BE2C (cell line): ENCODE data around the gene SMIM35.

Experiments
- DNase-seq: peaks from one replicate; pipeline ENCODE4 v3.0.0-alpha.2; 2020
- H3K27me3 ChIP-seq: fragments of 250-450 bp; sonication (Bioruptor Pico); 2 replicates; pipeline ENCODE4 v1.5.1; 2020; ENCODE audit warnings: mild to moderate bottlenecking
- H3K36me3 ChIP-seq: fragments of 250-450 bp; sonication (Bioruptor Pico); 2 replicates; pipeline ENCODE4 v1.5.1; 2020; ENCODE audit warnings: mild to moderate bottlenecking
- H3K4me1 ChIP-seq: fragments of 250-450 bp; sonication (Bioruptor Pico); 2 replicates; pipeline ENCODE4 v1.5.1; 2020
- H3K4me3 ChIP-seq: 2 replicates; pipeline ENCODE4 v1.5.1; 2011; ENCODE audit warnings: low read depth, low read length
- H3K9me3 ChIP-seq: fragments of 250-450 bp; sonication (Bioruptor Pico); 2 replicates; pipeline ENCODE4 v1.5.1; 2020
- CTCF ChIP-seq: IDR thresholded peaks from 2 replicates; pipeline ENCODE4 v1.5.1; 2012; ENCODE audit warnings: mild to moderate bottlenecking, low read depth, low read length

The SMIM35 gene

GRCh38 chr11:118105657-118106305, 19.0 kb upstream of the SMIM35 start:
- no peak for TF ChIP-seq CTCF
- no peak overlapping the region for H3K4me3 ChIP-seq
- no peak for DNase-seq
- peaks cover 18% of the 10 kb centered on the region for H3K27me3 ChIP-seq
- H3K36me3 ChIP-seq: no peaks in the 10 kb centered on the region
- H3K4me1 ChIP-seq: no peaks in the 10 kb centered on the region
- H3K9me3 ChIP-seq: no peaks in the 10 kb centered on the region

- DNase-seq: no peak
- H3K9me3 ChIP-seq: no peaks in the 10 kb centered on the region
- H3K4me1 ChIP-seq: no peaks in the 10 kb centered on the region
- no peaks in the 10 kb centered on the region for H3K36me3 ChIP-seq
- H3K4me3 ChIP-seq: no peak overlapping the region
- no peak for TF ChIP-seq CTCF
- H3K27me3 ChIP-seq: peaks cover 9% of the 10 kb centered on the region
These were observed 17.7 kb upstream of the SMIM35 start for GRCh38 chr11:118104491-118104890.

- Histone ChIP-seq H3K36me3 (no peaks in the 10 kb centered on the region), H3K4me3 (no peak overlapping the region), H3K4me1 (no peaks in the 10 kb centered on the region), H3K27me3 (peaks cover 3% of the 10 kb centered on the region; the same call in 1 of the 2 replicates), H3K9me3 (no peaks in the 10 kb centered on the region)
- TF ChIP-seq CTCF: no peak
- DNase-seq: no peak
These were observed 16.0 kb upstream of the SMIM35 start for GRCh38 chr11:118102721-118103261.

- H3K4me1 ChIP-seq: no peaks in the 10 kb centered on the region
- DNase-seq: no peak
- no peak overlapping the region for H3K4me3 ChIP-seq
- TF ChIP-seq CTCF: no peak
- H3K36me3 ChIP-seq: no peaks in the 10 kb centered on the region
- H3K9me3 ChIP-seq: no peaks in the 10 kb centered on the region
- H3K27me3 ChIP-seq: peaks cover 3% of the 10 kb centered on the region
These were observed 14.0 kb upstream of the SMIM35 start for GRCh38 chr11:118100691-118101232.

GRCh38 chr11:118099838-118100556, 13.2 kb upstream of the SMIM35 start:
- Histone ChIP-seq H3K4me3 (no peak overlapping the region), H3K27me3 (peaks cover 3% of the 10 kb centered on the region; the same call in 1 of the 2 replicates), H3K4me1 (no peaks in the 10 kb centered on the region), H3K9me3 (no peaks in the 10 kb centered on the region), H3K36me3 (no peaks in the 10 kb centered on the region)
- no peak for TF ChIP-seq CTCF
- no peak for DNase-seq
